ENCODE results near the gene PURA.

GRCh38 chr5:140111011-140111858 is 2.7 kb upstream of the PURA start:
- TF ChIP-seq CTCF (IDR thresholded peaks at IDR 0.05) = no peak
- TF ChIP-seq POLR2A (IDR thresholded peaks at IDR 0.05) = no peak

All from thyroid gland (tissue), 4 donors.